ENCODE results near the gene LCOR.

DNA sequence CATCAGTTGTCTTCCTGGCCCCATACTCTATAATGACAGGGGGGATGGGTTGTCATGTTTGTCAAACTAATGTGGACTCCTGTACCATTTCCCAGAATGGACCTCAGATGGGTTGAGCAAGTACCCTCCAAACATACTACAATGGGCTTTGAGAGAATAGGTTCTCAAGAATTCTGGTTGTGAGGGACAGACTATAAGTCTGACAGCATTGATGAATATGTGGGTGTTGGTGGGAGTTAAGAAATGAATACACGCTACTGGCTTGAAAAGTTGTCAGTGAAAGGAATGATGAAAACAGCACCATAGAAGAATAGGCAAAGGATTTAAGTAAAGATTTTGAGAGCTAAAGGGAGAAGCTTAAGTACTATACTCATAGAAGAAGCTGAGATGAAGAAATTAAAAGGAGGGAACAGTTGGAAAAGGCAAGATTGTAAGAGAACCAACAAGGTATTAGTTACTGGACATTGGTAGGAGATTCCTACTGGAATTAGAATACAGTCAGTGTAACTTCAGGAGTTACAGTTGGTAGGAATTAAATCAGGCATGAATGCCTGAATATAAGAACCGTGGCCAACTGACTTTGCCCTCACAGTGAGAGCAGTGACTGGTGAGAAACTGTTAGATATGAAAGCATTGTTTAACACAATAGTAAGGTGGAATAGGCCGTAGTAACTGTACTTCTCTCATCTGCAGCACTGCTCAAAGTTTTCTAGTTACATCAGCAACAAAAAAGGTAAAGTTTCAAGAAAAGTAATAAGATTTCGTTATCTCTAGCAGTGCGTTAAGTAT is 86.3 kb downstream of the LCOR start:
- TF ChIP-seq, protein P1, sequence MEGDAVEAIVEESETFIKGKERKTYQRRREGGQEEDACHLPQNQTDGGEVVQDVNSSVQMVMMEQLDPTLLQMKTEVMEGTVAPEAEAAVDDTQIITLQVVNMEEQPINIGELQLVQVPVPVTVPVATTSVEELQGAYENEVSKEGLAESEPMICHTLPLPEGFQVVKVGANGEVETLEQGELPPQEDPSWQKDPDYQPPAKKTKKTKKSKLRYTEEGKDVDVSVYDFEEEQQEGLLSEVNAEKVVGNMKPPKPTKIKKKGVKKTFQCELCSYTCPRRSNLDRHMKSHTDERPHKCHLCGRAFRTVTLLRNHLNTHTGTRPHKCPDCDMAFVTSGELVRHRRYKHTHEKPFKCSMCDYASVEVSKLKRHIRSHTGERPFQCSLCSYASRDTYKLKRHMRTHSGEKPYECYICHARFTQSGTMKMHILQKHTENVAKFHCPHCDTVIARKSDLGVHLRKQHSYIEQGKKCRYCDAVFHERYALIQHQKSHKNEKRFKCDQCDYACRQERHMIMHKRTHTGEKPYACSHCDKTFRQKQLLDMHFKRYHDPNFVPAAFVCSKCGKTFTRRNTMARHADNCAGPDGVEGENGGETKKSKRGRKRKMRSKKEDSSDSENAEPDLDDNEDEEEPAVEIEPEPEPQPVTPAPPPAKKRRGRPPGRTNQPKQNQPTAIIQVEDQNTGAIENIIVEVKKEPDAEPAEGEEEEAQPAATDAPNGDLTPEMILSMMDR (IDR thresholded peaks at IDR 0.05; ENCODE audit: low read depth, low read length): no peak
- TF ChIP-seq, protein P2, sequence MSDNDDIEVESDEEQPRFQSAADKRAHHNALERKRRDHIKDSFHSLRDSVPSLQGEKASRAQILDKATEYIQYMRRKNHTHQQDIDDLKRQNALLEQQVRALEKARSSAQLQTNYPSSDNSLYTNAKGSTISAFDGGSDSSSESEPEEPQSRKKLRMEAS (IDR thresholded peaks at IDR 0.05; ENCODE audit: low read depth, low read length): no peak

Measured in NB4 (cell line).